Measurements from ENCODE around the gene PCSK6.

DNA sequence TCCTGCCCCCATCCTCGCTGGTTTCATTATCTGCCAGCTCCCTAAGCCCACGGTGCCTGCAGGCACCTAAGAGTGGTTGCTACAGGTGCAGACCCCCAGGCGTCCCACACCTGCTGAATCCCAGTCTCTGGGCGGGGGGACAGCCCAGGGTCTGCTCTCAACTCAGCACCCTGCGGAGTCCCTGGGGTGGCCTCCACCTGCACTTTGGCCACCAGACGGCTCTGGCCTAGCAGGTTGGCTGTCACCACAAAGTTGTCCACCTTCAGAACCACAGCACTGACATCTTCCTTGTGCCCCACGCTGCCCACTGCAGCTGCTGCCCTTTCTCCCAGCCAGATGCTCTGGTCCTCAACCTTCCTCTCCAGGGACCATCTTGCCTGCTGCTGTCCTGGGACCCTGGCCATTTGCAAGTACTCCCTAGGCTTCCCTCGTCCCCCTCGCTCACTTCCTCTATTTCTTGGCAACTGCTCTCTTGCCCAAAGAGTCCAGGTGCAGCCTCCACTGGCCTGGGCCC, 159.6 kb downstream of the PCSK6 start:
- TF ChIP-seq GABPA (IDR thresholded peaks at IDR 0.05; ENCODE audit: low read depth) = no peak
- TF ChIP-seq, protein P1, sequence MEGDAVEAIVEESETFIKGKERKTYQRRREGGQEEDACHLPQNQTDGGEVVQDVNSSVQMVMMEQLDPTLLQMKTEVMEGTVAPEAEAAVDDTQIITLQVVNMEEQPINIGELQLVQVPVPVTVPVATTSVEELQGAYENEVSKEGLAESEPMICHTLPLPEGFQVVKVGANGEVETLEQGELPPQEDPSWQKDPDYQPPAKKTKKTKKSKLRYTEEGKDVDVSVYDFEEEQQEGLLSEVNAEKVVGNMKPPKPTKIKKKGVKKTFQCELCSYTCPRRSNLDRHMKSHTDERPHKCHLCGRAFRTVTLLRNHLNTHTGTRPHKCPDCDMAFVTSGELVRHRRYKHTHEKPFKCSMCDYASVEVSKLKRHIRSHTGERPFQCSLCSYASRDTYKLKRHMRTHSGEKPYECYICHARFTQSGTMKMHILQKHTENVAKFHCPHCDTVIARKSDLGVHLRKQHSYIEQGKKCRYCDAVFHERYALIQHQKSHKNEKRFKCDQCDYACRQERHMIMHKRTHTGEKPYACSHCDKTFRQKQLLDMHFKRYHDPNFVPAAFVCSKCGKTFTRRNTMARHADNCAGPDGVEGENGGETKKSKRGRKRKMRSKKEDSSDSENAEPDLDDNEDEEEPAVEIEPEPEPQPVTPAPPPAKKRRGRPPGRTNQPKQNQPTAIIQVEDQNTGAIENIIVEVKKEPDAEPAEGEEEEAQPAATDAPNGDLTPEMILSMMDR (IDR thresholded peaks at IDR 0.05; ENCODE audit: insufficient read depth, low read length) = no peak
- TF ChIP-seq REST (IDR thresholded peaks at IDR 0.05; ENCODE audit: insufficient replicate concordance, low read depth) = no peak

Measured in HL-60 (cell line).